ENCODE measurements around the gene SYNGR3. TPM values are rescaled to one million over a fixed set of nuclear protein-coding genes. Genes with fewer than 3 reads are reported as not detected.
A peak's percentile ranks its signal among the peaks of the same experiment; 100 is the strongest.

The SYNGR3 gene
- total RNA-seq, 1 donor from 2014 or later, result 11.3 TPM

DNA sequence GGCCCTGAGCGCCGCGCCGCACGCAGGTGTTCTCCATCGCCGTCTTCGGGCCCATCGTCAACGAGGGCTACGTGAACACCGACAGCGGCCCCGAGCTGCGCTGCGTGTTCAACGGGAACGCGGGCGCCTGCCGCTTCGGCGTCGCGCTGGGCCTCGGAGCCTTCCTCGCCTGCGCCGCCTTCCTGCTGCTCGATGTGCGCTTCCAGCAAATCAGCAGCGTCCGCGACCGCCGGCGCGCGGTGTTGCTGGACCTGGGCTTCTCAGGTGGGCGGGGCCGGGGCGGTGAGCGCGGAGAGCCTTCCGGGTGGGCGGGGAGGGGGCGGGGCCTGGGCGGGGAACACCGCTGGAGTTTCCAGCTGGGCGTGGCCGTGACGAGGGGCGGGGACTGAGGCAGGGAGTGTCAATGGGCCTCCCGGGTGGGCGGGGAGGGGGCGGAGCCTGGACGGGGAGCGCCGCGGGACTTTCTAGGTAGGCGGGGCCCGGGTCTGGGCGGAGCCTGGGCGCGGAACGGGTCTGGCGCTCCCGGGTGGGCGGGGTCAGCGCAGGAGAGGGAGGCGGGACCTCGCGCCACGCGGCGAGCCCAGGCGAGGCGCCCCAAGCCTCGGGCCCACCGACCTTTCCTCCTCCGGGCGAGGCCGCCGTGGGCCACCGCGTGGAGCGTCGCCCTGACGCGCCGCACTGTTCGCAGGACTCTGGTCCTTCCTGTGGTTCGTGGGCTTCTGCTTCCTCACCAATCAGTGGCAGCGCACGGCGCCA is 2.4 kb downstream of the SYNGR3 start:
- POLR2A ChIA-PET, result interaction anchor here (0.6 to 21.9 kb wide), 22 partner anchors 9 to 891 kb away, joined by 3 to 351 read pairs (median 8); partner anchors contain the start of genes FAHD1, FLYWCH2, GFER and MAPK8IP3
- H3K27ac Mint-ChIP-seq, result peak overlapping the region; percentile 88

DNA sequence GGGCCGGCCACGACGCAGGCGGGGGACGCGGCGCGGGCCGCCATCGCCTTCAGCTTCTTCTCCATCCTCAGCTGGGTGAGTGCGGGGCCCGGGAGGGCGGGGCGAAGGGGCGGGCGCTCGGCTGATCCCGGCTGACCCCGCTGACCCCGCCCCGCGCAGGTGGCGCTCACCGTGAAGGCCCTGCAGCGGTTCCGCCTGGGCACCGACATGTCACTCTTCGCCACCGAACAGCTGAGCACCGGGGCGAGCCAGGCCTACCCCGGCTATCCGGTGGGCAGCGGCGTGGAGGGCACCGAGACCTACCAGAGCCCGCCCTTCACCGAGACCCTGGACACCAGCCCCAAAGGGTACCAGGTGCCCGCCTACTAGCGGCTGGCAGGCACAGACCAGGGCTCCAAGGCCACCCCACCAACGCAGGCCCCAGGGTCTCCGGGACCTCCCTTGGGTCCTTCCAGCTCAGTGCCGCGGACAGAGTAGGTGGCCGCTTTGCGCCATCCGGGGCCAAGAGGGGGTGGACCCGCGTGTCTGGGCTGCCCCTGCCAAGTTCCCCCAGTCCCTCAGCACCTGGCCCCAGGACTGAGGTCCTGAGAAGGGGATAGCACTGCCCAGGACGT is 3.0 kb downstream of the SYNGR3 start:
- DNase-seq, result no peak
- peaks cover 13% of the 10 kb centered on the region for H3K36me3 Mint-ChIP-seq (ENCODE audit: low read depth)
- no peaks in the 10 kb centered on the region for H3K27me3 Mint-ChIP-seq
- intact Hi-C loops (cut with micrococcal nuclease), result loop anchor here (1.0 to 5.0 kb wide), 7 partner anchors 9 to 381 kb away; partner anchors contain the start of genes CRAMP1, GFER, IFT140 and MSRB1
- H3K27ac Mint-ChIP-seq, result no peak overlapping the region
- ATAC-seq (ENCODE audit: low read depth), result no peak
- TF ChIP-seq, protein P1, sequence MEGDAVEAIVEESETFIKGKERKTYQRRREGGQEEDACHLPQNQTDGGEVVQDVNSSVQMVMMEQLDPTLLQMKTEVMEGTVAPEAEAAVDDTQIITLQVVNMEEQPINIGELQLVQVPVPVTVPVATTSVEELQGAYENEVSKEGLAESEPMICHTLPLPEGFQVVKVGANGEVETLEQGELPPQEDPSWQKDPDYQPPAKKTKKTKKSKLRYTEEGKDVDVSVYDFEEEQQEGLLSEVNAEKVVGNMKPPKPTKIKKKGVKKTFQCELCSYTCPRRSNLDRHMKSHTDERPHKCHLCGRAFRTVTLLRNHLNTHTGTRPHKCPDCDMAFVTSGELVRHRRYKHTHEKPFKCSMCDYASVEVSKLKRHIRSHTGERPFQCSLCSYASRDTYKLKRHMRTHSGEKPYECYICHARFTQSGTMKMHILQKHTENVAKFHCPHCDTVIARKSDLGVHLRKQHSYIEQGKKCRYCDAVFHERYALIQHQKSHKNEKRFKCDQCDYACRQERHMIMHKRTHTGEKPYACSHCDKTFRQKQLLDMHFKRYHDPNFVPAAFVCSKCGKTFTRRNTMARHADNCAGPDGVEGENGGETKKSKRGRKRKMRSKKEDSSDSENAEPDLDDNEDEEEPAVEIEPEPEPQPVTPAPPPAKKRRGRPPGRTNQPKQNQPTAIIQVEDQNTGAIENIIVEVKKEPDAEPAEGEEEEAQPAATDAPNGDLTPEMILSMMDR (IDR thresholded peaks at IDR 0.05), result no peak
- POLR2A ChIA-PET, result interaction anchor here (0.5 to 21.9 kb wide), 19 partner anchors 8 to 1471 kb away, joined by 3 to 351 read pairs (median 10); partner anchors contain the start of genes FAHD1, FLYWCH2, GFER and MAPK8IP3
- H3K9me3 Mint-ChIP-seq, result no peaks in the 10 kb centered on the region
- CTCF ChIA-PET, result interaction anchor here (1.3 to 1.7 kb wide), 2 partner anchors 11 to 28 kb away, joined by 3 to 7 read pairs; partner anchors contain the start of gene RPS2
- H3K4me3 Mint-ChIP-seq, result no peak overlapping the region
- peaks cover 29% of the 10 kb centered on the region for H3K4me1 Mint-ChIP-seq

More for the DNA sequence above, 2.4 kb downstream of the SYNGR3 start:
- Mint-ChIP-seq H3K4me3 (peak overlapping the region; percentile 82), H3K4me1 (peaks cover 29% of the 10 kb centered on the region), H3K9me3 (no peaks in the 10 kb centered on the region), H3K36me3 (ENCODE audit: low read depth) (peaks cover 8% of the 10 kb centered on the region), H3K27me3 (no peaks in the 10 kb centered on the region)
- TF ChIP-seq, protein P1 (IDR thresholded peaks at IDR 0.05), result no peak
- peak; percentile 79 for ATAC-seq (ENCODE audit: low read depth)
- CTCF ChIA-PET, result interaction anchor here (1.1 to 1.3 kb wide), 2 partner anchors 13 to 27 kb away, joined by 3 read pairs; partner anchors contain the start of gene RPS2
- intact Hi-C loops (cut with micrococcal nuclease), result loop anchor here (1.0 to 5.0 kb wide), 7 partner anchors 8 to 380 kb away; partner anchors contain the start of genes CRAMP1, GFER, IFT140 and MSRB1
- peak; percentile 95 for DNase-seq

DNA sequence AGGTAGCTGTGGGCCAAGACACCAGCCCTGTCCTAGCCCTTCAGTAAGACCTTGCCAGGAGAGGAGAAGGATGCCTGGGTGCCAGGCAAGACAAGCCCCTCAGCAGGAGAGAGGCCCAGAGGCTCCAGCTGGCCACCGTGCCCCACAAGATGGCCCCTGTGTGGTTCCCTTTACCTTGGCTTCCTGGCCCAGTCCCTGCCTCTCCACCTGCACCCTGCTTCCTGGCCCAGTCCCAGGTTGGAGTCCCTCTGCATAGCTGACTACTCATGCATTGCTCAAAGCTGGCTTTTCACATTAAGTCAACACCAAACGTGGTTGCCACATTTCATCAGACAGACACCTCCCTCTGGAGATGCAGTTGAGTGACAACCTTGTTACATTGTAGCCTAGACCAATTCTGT is 4.0 kb downstream of the SYNGR3 start:
- Mint-ChIP-seq H3K27ac (peak overlapping the region; percentile 70), H3K27me3 (no peaks in the 10 kb centered on the region), H3K4me3 (no peak overlapping the region), H3K9me3 (no peaks in the 10 kb centered on the region), H3K4me1 (peaks cover 26% of the 10 kb centered on the region), H3K36me3 (ENCODE audit: low read depth) (peaks cover 22% of the 10 kb centered on the region)
- intact Hi-C loops (cut with micrococcal nuclease), result loop anchor here (5.0 kb wide), 1 partner anchor 381 kb away; the partner anchor contains the start of genes CRAMP1 and IFT140
- DNase-seq (no peak), ATAC-seq (ENCODE audit: low read depth) (no peak)
- ChIA-PET POLR2A (interaction anchor here (0.8 to 21.9 kb wide), 6 partner anchors 10 to 162 kb away, joined by 3 to 351 read pairs (median 12); partner anchors contain the start of genes GFER, NDUFB10, NTHL1 and RNF151), CTCF (interaction anchor here (1.7 kb wide), 1 partner anchor 10 kb away, joined by 7 read pairs; no protein-coding TSS in a partner anchor)
- TF ChIP-seq, protein P1 (IDR thresholded peaks at IDR 0.05), result no peak

DNA sequence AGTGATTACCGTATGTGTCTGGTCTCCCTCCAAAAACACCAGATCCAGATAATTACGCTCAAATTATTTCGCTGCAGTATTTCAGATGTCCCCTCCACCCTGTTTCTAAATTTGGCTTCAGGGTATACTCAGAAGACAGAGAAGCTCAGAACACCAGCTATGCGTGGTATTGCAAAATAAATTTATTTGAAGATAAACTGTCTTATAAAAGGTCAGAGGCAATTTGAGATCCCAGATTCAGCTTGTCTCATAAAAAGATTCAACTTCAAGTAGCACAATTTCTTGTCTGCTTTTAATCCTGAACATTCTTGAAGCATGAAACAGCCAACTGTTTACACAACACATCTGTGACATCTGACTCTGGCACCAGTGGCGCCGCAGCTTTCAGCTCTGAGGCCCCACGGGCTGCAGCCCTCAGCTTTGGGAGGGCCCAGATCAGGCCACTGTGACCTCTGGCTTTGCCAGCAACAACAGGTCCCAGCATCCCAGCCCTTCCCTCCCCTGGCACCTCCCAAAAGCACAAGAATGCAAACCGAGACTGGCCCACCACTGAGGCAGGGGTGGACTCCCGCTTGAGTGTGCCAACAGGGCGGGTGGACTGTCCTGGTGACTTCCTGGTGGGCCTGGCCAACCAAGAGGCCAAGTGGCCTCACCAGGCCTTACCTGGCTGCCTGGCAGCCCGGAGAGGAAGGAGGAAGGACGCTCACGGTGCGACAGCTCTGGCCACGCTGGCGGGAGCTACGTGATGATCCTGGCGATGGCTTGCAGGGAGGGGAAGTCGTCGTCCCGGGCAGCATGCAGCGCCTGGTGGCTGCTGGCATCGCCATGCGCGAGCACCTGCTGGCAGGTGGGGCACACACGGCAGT is 8.0 kb downstream of the SYNGR3 start:
- H3K36me3 Mint-ChIP-seq (ENCODE audit: low read depth), result peaks cover 47% of the 10 kb centered on the region
- ChIA-PET CTCF (no interaction called here), POLR2A (interaction anchor here (21.9 kb wide), 1 partner anchor 35 kb away, joined by 351 read pairs; the partner anchor contains the start of genes NDUFB10, RNF151 and RPS2)
- DNase-seq (no peak), ATAC-seq (ENCODE audit: low read depth) (no peak)
- TF ChIP-seq, protein P1 (IDR thresholded peaks at IDR 0.05), result no peak
- peaks cover 11% of the 10 kb centered on the region for H3K4me1 Mint-ChIP-seq
- H3K4me3 Mint-ChIP-seq, result no peak overlapping the region
- no peak overlapping the region for H3K27ac Mint-ChIP-seq
- intact Hi-C loops (cut with micrococcal nuclease), result no loop called here
- H3K9me3 Mint-ChIP-seq, result no peaks in the 10 kb centered on the region
- no peaks in the 10 kb centered on the region for H3K27me3 Mint-ChIP-seq

Measured in activated B cell treated with CpG ODN at 0.5 μM for 24 hours (primary cell).